Effector memory CD4-positive, alpha-beta T cell (primary cell): ENCODE data around the gene NUDT9.
A peak's percentile ranks its signal among the peaks of the same experiment; 100 is the strongest.
"Not testable (repeated sequence)": the region's sequence is repeated elsewhere in the genome, so short reads cannot be mapped to it uniquely, and the experiment has no call there.

Source experiments
- DNase-seq, 3 donors: peaks; one replicate each; pipeline ENCODE4 v3.0.0-alpha.2; 2020
- H3K27ac ChIP-seq: 2 replicates; pipeline ENCODE4 v1.7.0; 2013; ENCODE audit warnings: mild to moderate bottlenecking, low read length, moderate library complexity; ENCODE audit not compliant: insufficient read depth, poor library complexity, severe bottlenecking
- H3K27me3 ChIP-seq: replicated peaks from 2 replicates; pipeline ENCODE4 v1.7.0; 2013; ENCODE audit warnings: mild to moderate bottlenecking, low read length; ENCODE audit not compliant: insufficient read depth, control insufficient read depth, poor library complexity, severe bottlenecking
- H3K36me3 ChIP-seq: 2 replicates; pipeline ENCODE4 v1.7.0; 2013; ENCODE audit warnings: mild to moderate bottlenecking, low read length, moderate library complexity; ENCODE audit not compliant: control insufficient read depth, insufficient read depth
- H3K4me1 ChIP-seq: 2 replicates; pipeline ENCODE4 v1.7.0; 2013; ENCODE audit warnings: low read length, mild to moderate bottlenecking; ENCODE audit not compliant: control insufficient read depth, insufficient read depth, poor library complexity, severe bottlenecking
- H3K4me3 ChIP-seq: 2 replicates; pipeline ENCODE4 v1.7.0; 2013; ENCODE audit warnings: low read length, low read depth, mild to moderate bottlenecking; ENCODE audit not compliant: insufficient read depth, poor library complexity, severe bottlenecking
- H3K9me3 ChIP-seq: 2 replicates; pipeline ENCODE4 v1.7.0; 2013; ENCODE audit warnings: mild to moderate bottlenecking, low read length, moderate library complexity; ENCODE audit not compliant: control insufficient read depth

NUDT9 gene

DNA sequence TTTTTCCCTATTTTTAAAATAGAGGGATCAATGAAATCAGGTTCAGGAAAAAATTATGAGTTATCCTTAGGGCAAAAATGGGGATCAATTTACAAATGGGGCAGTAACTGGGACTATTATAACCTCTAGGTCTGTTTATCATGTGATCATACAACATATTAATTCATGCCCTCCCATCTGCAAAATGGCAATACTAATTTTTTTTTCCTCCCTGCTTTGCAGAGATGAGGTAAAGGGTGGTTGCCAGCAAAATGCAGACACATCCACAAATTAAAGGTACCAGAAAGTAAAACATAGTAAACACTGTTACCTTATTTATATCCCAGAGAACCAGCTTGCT is 31.9 kb upstream of the NUDT9 start:
- Histone ChIP-seq H3K9me3 (no peaks in the 10 kb centered on the region), H3K27me3 (no peaks in the 10 kb centered on the region), H3K4me1 (peaks cover 14% of the 10 kb centered on the region), H3K4me3 (peak overlapping the region; percentile 80), H3K27ac (peak overlapping the region; percentile 72), H3K36me3 (no peaks in the 10 kb centered on the region)
- DNase-seq: no peak

DNA sequence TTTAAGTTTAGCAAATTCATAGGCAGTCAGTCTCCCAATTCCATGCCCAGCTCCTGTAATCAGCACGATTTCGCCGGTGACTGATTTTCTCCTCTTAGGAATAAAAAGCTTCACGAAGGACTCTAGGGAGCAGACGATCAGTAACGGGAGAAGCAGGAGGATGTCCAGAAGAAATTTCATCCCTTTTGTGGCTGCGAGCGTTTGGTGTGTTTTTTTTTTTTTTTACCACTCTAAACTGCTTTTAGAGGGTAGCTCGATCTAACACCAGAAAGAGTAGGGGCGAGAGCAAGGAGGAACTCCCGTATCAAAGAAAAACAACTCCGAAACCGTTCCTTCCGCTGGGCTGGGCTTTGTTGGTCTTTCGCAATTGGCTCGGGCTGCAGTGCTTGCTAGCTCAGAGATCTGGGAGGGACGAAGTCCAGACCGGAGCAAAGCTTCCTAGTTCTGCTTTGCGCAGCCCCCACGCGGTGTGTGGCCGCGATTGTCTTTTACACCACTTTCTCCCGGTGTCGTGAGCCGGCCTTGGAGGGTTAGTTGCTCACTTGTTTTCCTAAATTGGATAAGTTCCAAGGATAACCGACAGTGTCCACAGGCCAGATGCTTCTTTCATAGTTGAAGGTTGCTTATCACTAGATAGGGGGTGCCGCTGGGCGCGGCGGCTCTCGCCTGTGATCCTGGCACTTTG is 31.3 kb upstream of the NUDT9 start, which contains the start of gene HSD17B11:
TSS of gene HSD17B11 (minus strand) at position 298 of the 685 bp plus-strand sequence. CDS start at position 180, 118 bp downstream.
- DNase-seq: peak; percentile 66 to 74 (median 71)
- H3K4me3 ChIP-seq: peak within 1 kb of the TSS; percentile 80
- no peaks in the 10 kb centered on the region for H3K9me3 ChIP-seq
- H3K36me3 ChIP-seq: no peaks in the 10 kb centered on the region
- H3K27ac ChIP-seq: peak within 1 kb of the TSS; percentile 72
- H3K4me1 ChIP-seq: peaks cover 14% of the 10 kb centered on the region
- H3K27me3 ChIP-seq: no peaks in the 10 kb centered on the region

DNA sequence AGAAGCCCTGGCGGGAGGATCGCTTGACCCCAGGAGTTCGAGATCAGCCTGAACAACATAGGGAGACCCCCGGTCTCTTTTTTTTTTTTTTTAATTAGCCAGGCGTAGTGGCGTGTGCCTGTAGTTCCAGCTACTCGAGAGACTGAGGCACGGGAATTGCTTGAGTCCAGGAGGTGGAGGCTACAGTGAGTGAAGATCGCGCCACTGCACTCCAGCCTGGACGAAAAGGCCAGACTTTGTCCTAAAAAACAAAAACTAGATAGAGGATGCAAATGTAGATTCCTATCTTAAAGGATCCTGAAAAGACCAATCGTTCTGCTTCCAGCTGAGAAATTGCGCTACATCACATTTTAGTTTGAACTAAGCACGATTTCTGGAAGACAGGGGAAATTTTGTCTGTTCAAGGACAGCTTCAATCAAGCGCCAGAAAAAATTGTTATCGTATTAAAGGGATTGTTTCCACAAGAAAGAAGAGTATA is 30.8 kb upstream of the NUDT9 start:
- Histone ChIP-seq H3K27me3 (no peaks in the 10 kb centered on the region), H3K27ac (peak overlapping the region; percentile 72), H3K4me1 (peaks cover 14% of the 10 kb centered on the region), H3K4me3 (peak overlapping the region; percentile 80), H3K36me3 (no peaks in the 10 kb centered on the region), H3K9me3 (no peaks in the 10 kb centered on the region)
- DNase-seq: no peak

DNA sequence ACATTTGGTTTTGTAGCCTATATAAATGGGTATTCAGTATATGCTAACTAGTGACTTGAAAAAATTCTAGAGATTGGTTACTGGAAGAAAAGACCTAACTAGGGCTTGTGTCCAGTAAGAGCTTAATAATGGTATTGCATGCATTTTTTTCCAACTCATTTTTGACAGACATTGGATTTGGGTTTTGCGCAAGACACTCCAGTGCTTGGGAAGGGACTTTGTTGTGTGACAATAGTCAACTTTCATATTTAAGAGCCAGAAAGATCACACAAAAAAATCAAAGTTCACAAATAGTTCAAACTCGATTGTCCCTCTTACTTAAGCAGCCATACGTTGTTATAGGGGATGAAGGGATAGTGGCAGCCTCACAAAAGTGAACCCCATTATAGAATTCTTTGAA is 30.2 kb upstream of the NUDT9 start:
- Histone ChIP-seq H3K4me1 (peaks cover 14% of the 10 kb centered on the region), H3K9me3 (no peaks in the 10 kb centered on the region), H3K27ac (no peak overlapping the region), H3K4me3 (peak overlapping the region; percentile 80), H3K27me3 (no peaks in the 10 kb centered on the region), H3K36me3 (no peaks in the 10 kb centered on the region)
- DNase-seq: no peak

DNA sequence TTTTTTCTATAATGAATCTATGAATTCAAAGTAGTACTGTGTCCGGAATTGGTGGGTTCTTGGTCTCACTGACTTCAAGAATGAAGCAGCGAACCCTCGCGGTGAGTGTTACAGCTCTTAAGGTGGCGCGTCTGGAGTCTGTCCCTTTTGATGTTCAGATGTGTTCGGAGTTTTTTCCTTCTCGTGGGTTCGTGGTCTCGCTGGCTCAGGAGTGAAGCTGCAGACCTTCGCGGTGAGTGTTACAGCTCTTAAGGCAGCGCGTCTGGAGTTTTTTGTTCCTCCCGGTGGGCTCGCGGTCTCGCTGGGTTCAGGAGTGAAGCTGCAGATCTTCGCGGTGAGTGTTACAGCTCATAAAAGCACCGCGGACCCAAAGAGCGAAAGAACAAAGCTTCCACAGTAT is 27.3 kb upstream of the NUDT9 start:
- not testable (repeated sequence) for H3K27ac ChIP-seq, H3K9me3 ChIP-seq, H3K4me1 ChIP-seq, DNase-seq, H3K36me3 ChIP-seq, H3K27me3 ChIP-seq, H3K4me3 ChIP-seq

DNA sequence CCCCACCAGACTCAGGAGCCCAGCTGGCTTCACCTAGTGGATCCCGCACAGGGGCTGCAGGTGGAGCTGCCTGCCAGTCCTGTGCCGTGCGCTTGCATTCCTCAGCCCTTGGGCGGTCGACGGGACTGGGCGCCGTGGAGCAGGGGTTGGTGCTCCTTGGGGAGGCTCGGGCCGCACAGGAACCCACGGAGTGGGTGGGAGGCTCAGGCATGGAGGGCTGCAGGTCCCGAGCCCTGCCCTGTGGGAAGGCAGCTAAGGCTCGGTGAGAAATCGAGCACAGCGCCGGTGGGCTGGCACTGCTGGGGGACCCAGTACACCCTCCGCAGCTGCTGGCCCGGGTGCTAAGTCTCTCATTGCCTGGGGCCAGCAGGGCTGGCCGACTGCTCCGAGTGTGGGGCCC is 26.5 kb upstream of the NUDT9 start:
- not testable (repeated sequence) for H3K27ac ChIP-seq, H3K4me3 ChIP-seq, H3K36me3 ChIP-seq, H3K4me1 ChIP-seq, H3K27me3 ChIP-seq, DNase-seq, H3K9me3 ChIP-seq

DNA sequence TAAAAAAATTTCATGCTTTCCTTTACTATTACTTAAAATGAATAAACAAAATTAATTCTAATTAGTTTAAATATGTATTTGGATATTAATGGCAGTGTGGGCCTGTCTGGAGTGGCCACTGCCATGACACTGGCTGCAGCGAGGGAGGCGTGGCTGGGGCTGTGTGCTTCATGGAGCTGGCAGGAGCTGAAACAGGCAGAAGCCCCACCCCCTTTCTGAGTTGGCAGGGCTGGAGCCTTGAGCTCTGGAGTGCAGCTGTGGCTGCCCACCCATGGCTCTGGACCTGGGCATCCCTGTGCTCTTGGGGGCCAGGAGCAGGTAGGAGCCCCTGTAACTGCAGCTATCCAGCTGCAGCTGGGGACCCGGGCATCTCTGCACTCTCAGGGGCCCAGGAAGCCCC is 23.2 kb upstream of the NUDT9 start:
- no peaks in the 10 kb centered on the region for H3K9me3 ChIP-seq
- no peak overlapping the region for H3K27ac ChIP-seq
- no peak overlapping the region for H3K4me3 ChIP-seq
- DNase-seq: no peak
- no peaks in the 10 kb centered on the region for H3K36me3 ChIP-seq
- no peaks in the 10 kb centered on the region for H3K4me1 ChIP-seq
- H3K27me3 ChIP-seq: no peaks in the 10 kb centered on the region

DNA sequence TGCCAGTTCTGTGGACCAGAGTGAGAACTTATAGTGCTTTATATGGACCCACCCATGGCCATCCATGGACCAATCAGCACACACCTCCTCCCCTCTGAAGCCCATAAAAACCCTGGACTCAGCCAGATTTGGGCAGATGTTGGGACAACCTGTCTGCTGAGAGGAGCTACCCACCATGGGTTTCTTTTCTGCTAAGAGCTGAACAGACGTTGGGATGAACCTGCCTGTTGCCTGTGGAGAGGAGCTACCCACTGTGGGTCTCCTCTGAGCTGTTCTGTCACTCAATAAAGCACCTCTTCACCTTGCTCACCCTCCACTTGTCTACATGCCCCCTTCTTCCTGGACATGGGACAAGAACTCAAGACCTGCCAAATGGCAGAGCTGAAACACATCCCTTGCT is 22.4 kb upstream of the NUDT9 start:
- no peak for DNase-seq
- Histone ChIP-seq H3K4me1 (no peaks in the 10 kb centered on the region), H3K4me3 (no peak overlapping the region), H3K9me3 (no peaks in the 10 kb centered on the region), H3K27me3 (no peaks in the 10 kb centered on the region), H3K27ac (no peak overlapping the region), H3K36me3 (no peaks in the 10 kb centered on the region)

DNA sequence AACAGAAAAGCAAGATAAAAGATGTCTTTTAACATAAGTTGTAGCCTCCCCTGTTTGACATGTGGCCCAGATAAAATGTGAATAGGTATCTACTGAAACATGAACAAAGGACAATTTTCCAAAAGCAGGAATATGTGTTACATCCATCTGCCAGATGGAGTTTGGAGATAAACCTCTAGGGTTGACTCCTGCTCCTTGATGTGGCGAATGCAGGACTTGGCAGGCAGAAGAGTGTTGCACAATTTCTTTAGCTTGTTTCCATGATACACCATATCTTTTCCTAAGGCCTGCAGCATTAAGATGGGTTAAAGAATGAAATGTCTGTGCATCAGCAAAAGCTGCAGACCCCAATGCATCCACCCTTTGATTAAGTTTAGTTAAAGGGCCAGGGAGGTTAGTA is 18.6 kb upstream of the NUDT9 start:
- H3K27me3 ChIP-seq, H3K4me1 ChIP-seq, H3K9me3 ChIP-seq, H3K4me3 ChIP-seq, DNase-seq, H3K27ac ChIP-seq, H3K36me3 ChIP-seq: not testable (repeated sequence)

DNA sequence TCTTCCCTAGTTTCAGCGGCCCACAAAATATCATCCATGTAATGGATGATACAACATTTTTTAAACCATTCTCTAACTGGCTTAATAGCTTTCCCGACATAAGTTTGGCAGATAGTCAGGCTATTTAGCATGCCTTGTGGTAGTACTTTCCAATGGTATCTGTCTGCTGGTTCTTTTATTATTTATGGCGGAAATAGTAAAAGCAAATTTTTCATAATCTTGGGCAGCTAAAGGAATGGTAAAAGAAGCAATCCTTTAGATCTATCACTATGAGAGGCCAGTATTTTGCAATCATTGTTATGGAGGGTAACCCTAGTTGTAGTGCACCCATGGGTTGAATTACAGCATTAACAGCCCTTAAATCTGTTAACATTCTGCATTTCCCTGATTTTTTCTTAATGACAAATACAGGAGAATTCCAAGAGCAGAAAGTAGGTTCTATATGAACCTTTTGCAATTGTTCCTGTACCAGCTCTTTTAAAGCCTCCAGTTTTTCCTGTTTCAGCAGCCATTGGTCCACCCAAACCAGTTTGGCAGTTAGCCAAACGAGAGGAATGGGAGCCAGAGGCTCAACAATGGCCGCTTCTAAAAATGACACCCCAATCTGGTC is 17.1 kb upstream of the NUDT9 start:
- Histone ChIP-seq H3K9me3 (no peaks in the 10 kb centered on the region), H3K4me1 (no peaks in the 10 kb centered on the region), H3K4me3 (no peak overlapping the region), H3K27me3 (peaks cover under 1% of the 10 kb centered on the region), H3K36me3 (no peaks in the 10 kb centered on the region), H3K27ac (no peak overlapping the region)
- DNase-seq: no peak
